Measurements from ENCODE around the gene KLHDC4.
A peak's percentile ranks its signal among the peaks of the same experiment; 100 is the strongest.
"Not testable (repeated sequence)": the region's sequence is repeated elsewhere in the genome, so short reads cannot be mapped to it uniquely, and the experiment has no call there.

The KLHDC4 gene

GRCh38 chr16:87744750-87745514 lies 20.9 kb downstream of the KLHDC4 start:
- no peak for DNase-seq

- DNase-seq = no peak
These were observed 22.9 kb downstream of the KLHDC4 start for GRCh38 chr16:87742781-87743490.

GRCh38 chr16:87741700-87742415 lies 23.9 kb downstream of the KLHDC4 start:
- DNase-seq = no peak

GRCh38 chr16:87740909-87741424 lies 24.8 kb downstream of the KLHDC4 start:
- DNase-seq = no peak

- peak; percentile 8 for DNase-seq
These were observed 25.3 kb downstream of the KLHDC4 start for GRCh38 chr16:87740441-87740840.

- no peak for DNase-seq
These were observed 26.0 kb downstream of the KLHDC4 start for GRCh38 chr16:87739801-87740200.

- DNase-seq = no peak
These were observed 29.8 kb downstream of the KLHDC4 start for GRCh38 chr16:87736008-87736382.

- no peak for DNase-seq
These were observed 30.3 kb downstream of the KLHDC4 start for GRCh38 chr16:87735270-87736007.

- DNase-seq = no peak
These were observed 31.1 kb downstream of the KLHDC4 start for GRCh38 chr16:87734644-87735043.

GRCh38 chr16:87733190-87733589 lies 32.6 kb downstream of the KLHDC4 start:
- DNase-seq = no peak

- no peak for DNase-seq
These were observed 34.2 kb downstream of the KLHDC4 start for GRCh38 chr16:87731607-87732006.

- DNase-seq = no peak
These were observed 36.4 kb downstream of the KLHDC4 start for GRCh38 chr16:87729266-87729954.

GRCh38 chr16:87728026-87728425 lies 37.8 kb downstream of the KLHDC4 start:
- DNase-seq = no peak

GRCh38 chr16:87727346-87727745 lies 38.4 kb downstream of the KLHDC4 start:
- no peak for DNase-seq

GRCh38 chr16:87726577-87726976 lies 39.2 kb downstream of the KLHDC4 start:
- DNase-seq = not testable (repeated sequence)

GRCh38 chr16:87725596-87726235 lies 40.1 kb downstream of the KLHDC4 start:
- DNase-seq = no peak

GRCh38 chr16:87724490-87725291 lies 41.1 kb downstream of the KLHDC4 start:
- DNase-seq = no peak

- DNase-seq = peak; percentile 50
These were observed 42.6 kb downstream of the KLHDC4 start for GRCh38 chr16:87723226-87723623.

GRCh38 chr16:87722590-87723225 lies 43.1 kb downstream of the KLHDC4 start:
- DNase-seq = no peak

Measured in right kidney (tissue), 1 donor.